GM18907 (cell line): Measurements from ENCODE around the gene CSRNP3.

Experiments
- ATAC-seq: cut with Tn5 transposase; IDR thresholded peaks from one replicate; pipeline ENCODE4 v1.9.1; 2021; ENCODE audit warnings: mild to moderate bottlenecking, moderate library complexity; ENCODE audit not compliant: unreplicated experiment

Gene CSRNP3

DNA sequence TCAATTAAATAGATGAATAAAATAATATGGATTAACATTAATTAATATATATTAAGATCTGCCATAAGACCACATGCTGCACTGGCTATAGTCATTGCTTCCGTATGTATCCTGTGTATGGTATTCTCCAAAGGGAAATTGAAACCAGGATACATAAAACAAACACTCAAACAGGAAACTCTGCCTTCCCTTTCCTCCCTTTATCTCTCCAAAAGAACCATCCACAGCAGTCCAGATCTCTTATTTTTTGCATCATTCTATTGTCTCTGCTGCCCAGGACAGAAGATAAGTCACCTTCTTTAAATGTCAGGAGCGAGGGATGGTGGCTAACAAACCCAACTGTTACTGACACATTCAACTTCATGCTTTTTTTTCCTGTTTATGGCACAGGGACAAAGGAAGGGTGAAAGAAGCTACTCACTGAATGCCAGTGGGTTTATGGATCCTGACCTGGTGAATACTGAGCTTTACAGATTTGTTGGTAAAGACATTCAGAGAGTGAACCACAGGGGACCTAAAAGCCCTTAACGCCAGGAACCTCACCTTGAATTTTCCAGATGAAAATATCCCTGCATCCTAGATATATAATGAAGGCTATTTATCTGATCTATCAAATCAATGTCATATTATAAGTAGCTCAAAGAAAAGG lies 67.5 kb downstream of the CSRNP3 start:
- ATAC-seq, result no peak

- ATAC-seq, result no peak
Measured at GRCh38 chr2:165539985-165540384, 70.5 kb downstream of the CSRNP3 start.

- ATAC-seq, result peak; percentile 98
Measured at GRCh38 chr2:165544897-165545296, 75.4 kb downstream of the CSRNP3 start.

DNA sequence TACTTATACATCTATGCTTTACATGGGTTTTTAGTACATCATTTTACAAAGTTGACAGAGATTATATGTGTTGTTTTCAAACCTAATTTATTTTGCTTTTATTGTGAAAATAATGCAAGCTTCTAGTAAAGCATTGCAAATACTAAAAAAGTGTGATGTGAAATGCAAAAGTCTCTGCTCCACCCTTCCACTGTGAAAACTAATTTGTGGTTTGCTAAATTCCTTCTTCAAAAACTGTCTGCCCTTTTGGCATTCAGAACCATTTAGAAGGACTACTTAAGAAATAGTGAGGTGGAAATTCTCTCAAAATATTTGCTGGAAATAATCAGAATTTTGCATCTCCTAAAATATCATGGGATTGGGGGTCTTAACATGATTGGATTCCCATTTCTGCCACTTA lies 78.4 kb downstream of the CSRNP3 start:
- no peak for ATAC-seq

DNA sequence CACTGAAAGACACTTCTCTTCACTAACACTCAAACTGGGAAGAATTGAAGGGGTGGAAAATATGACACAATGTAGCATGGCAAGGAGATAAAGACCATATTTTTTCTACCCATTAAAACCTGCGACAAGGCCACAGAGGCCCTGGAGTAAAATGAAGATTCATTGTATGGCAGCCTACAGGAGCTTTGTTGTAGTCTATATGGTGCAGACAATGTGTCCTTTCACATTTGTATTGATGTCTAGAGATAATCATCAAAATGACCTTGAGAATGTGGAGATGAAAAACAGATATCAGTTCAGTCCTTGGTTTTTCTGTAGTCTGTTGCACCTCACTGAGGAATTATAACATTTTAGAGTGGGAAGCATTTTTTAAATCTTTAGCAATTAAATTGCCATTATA lies 80.1 kb downstream of the CSRNP3 start:
- ATAC-seq, result no peak

DNA sequence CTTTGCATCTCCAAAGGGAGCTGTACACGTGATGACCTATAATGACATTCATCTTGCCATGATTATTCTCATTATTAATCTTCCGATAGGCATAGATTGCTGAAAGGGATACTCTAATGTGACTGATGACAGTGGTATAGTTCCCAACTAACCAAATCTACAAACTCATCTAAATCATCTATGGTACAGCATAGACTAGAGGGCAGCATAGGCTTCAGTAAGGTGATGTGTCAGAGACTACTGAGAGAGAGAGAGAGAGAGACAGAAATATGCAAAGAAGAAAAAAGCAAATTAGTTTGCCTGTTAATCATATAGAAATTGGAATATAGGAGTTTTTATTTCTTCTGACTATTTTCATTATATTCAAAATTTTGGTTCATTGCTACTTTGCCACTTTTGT lies 89.3 kb downstream of the CSRNP3 start:
- no peak for ATAC-seq

DNA sequence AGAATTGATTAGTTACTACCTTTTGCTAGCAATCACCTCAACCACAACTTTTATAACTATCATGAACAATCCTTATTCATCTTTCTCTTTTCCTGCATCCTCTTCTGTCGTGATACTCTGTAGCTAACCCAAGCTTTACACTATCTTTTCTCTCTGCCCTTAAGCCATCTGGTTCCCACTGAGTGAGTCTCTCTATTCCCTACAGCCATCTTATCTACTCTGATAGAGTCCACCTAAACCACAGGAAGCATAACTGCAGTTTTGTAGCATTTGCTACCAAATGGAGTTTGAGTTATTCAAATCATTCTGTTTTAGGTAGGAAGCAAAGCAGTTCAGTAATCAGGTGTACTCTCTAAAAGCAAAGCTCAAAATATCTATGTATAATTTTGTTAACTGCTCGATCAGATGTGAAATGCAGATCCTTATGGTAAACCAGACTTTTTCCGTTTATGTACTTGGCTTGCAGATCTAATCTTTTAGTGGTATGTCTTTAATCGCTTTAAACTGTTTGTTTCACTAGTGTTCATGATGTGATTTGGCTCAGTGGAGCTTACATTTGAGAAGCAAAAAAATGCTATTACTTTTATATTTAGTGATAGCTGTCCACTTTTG lies 91.0 kb downstream of the CSRNP3 start:
- ATAC-seq, result no peak

- no peak for ATAC-seq
Measured at GRCh38 chr2:165561516-165561915, 92.0 kb downstream of the CSRNP3 start.

DNA sequence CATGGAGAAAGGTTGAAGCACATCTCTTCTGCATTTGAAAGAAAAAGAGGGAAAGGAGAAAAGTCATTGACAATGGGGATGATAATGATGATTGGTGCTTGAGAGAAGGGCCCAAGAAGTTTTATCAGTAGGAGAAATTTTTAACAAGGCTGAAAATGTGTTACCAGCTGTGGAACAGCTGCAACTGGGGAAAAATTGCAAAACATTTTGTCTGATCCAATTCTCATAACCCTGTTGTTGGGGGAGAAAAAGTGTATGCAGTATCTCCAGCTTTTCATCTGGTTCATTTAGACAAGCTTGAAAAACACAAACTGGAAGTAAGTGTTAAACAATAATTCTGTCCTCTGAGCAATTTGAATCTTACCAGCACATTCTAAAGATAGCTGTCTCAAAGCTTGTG lies 92.7 kb downstream of the CSRNP3 start:
- no peak for ATAC-seq

GRCh38 chr2:165563468-165564225 lies 94.1 kb downstream of the CSRNP3 start:
- no peak for ATAC-seq

DNA sequence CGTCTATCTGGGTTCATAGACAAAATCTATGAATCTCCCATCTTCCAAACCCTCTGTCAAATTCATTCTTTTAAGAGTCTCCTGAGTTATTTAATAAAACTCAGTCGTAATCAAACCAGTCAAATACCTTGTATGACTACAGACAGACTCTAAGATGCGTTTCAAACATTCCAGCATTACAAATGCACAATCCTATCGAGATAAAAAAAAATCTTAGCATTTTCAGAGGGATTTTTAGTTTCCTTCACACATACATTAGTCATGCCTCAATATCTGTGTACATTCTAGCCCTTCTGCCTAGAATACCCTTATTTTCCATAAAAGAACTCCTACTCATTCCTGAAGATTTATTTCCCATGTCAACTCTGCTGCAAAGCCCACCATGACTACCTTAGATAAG lies 96.5 kb downstream of the CSRNP3 start:
- ATAC-seq, result no peak

- ATAC-seq, result no peak
Measured at GRCh38 chr2:165567273-165567672, 97.8 kb downstream of the CSRNP3 start.

DNA sequence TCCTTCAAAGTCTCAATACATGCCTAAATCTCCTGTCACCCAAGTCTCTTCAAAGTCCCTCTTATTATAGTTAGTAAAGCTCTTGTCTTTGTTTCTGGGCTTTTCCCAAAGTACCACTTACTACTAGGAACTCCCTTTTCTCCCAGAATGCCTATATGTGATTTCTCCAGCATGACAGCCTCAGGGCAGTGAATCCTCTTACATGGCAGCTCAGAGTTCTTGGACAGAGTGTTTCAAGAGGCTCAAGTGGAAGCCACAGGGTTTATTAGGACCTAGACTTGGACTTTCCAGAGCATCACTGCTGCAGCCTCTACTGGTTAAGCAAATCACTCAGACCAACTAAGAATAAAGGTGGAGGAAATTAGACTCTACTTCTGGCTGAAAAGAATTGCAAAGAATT lies 98.9 kb downstream of the CSRNP3 start:
- no peak for ATAC-seq

GRCh38 chr2:165571477-165571876 lies 102.0 kb downstream of the CSRNP3 start:
- ATAC-seq, result no peak

- no peak for ATAC-seq
Measured at GRCh38 chr2:165572151-165572550, 102.7 kb downstream of the CSRNP3 start.

DNA sequence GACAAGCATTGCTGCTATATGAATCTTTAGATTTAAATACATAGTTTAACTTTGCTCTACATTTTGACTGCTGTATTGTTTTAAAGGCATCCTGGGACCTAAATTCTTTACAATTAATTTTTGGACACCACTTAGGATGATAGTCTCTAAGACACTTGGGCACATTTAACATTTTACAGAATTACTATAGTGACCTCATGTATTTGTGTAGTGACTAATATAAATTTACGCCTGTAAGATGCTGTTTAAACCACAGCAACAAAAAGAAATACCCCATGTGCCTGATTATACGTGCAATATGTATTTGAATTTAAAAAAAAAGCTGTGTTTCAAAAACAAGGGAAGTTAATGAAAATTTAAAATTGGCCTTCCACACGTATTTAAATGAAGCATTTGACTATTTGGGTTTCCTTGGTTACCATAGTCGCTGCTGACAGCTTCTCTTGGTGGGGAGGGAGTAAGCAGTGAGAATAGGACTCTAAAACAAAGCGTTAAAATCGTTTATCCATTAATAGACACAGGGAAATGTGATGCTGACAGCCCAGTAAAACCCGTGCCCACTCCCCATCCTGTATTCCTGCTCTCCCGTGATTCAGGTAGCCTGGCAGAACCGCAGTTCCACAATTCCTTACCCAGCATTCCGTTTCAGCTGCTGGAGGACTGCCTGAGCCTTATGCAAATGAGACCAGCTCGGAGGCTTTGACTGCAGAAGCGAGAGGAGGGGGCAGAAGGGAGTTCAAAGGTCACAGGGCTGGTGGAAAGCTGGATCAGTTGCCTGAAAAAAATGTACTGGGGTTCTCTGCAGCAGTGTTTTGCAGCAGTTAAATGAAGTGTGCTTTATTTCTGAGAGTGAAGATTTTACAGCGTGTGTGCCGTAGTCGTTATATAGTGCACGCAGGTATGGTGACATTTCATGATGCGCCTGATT lies 104.3 kb downstream of the CSRNP3 start:
- ATAC-seq, result no peak

DNA sequence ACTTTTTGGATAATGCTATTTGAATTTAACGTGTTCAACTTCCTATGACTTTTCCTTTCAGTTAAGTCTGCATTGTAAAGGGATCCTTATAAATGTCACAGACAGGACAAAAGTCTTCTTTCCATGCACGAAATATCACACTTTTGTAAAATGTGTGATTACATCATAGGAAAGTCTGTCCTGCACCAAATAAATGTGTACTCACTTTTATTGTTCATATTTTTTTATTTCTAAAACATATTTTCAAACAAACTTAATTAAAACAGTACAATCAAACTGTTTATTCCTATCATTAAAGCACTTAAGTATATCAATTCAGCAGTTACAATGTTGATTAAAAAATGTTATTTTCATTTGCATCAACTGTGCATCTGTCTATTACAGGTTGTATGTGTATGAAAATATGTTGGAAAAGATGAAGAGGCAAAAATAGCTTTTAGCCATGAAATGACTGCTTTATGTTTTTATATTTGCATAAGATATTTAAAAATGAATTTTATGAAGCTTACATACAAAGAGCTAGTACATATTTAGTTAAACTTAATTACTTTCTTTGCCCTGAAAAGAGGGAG lies 105.6 kb downstream of the CSRNP3 start:
- ATAC-seq, result no peak

- ATAC-seq, result no peak
Measured at GRCh38 chr2:165576409-165577154, 107.1 kb downstream of the CSRNP3 start.

- no peak for ATAC-seq
Measured at GRCh38 chr2:165582409-165582808, 112.9 kb downstream of the CSRNP3 start.

DNA sequence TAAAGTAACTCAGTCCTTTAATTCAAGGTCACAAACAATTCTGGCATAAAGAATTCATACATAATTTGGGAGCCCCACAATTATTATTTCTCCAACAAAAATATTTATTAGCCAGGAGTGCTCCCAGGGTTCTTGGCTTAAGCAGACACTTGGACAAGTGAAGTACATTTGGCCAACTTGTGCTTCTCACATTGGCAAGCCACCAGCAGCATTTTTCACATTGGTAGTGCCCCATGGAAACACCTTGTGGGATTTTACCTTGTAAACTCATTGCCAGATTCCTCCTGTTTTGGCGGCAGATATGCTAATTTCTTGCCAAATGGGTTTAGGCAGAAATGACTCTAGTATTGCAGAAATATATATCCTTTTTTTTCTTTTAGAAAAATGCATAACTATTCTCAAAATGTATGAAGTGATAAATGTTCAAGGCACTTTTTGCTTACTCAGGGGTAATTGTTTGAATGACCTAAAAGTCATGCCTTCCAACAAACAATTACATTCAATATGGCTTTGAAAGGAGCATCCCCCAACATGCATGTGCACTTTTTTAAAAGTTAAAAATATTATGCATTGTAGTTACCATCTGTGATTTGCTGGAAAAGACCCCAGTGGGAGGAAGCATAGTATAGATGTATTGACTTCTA lies 113.5 kb downstream of the CSRNP3 start:
- ATAC-seq, result no peak
